ENCODE measurements around the gene RPL37.
A peak's percentile ranks its signal among the peaks of the same experiment; 100 is the strongest.
"Not testable (repeated sequence)": the region's sequence is repeated elsewhere in the genome, so short reads cannot be mapped to it uniquely, and the experiment has no call there.

Gene RPL37

DNA sequence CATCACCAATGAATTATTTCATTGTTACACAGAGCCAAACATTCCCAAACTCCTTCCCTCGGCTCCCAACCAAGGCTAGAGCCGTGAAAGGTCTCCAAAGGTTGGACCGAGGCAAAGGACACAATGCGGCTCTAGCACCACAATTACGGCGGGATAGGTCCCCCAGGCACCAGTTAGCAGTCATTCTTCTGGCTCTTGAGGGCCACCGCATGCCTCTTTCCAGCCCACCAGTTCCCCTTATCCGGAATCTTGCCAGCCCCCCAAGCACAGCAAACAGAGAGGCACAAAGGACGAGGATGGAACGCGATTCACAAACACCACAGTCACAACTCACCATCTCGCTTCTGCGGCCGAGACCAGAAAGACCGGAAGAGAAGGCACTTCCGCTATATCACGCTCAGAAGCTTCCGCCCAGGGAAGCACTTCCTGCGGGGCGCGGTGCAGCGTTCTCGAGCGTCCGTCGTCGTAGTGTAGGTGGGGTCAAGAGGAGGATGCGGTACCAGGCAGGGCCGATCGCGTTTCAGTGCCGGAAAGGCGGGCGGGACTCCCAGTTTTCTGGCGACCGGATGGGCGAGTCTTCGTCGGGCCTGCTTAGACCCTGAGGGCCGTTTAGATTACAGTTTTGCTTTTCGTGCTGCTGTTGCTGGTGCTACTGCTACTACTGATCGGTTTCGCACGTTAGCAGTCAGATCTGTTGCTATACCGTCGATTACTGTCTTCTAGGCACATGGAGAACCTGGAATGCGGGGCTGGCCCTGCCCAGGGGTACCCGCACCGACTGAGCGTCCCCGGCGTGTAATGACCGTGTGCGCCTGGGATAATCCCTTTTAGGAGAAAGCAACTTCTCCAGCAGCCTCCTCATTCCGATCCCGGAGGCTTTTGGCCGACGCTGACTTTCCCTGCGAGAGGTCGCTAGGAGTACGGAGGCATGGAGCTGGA, at the start of gene RPL37:
Gene RPL37 (minus strand): TSS at position 374 of the 939 bp plus-strand sequence. CDS start 37 bp downstream, at position 337.
- H3K4me3 Mint-ChIP-seq, result peak within 1 kb of the TSS; percentile 97 to 98
- ATAC-seq (replicated peaks) (peak; percentile 96 to 98), DNase-seq (peak; percentile 94)
- H3K27ac Mint-ChIP-seq, result peak within 1 kb of the TSS; percentile 100
- peaks cover 10 to 39% of the 10 kb centered on the region in 2 donors for H3K4me1 Mint-ChIP-seq
- no peaks in the 10 kb centered on the region for H3K27me3 Mint-ChIP-seq
- peaks cover 37 to 49% of the 10 kb centered on the region in 2 donors for H3K36me3 Mint-ChIP-seq
- H3K9me3 Mint-ChIP-seq, result peaks cover 0 to 2% of the 10 kb centered on the region in 2 donors

DNA sequence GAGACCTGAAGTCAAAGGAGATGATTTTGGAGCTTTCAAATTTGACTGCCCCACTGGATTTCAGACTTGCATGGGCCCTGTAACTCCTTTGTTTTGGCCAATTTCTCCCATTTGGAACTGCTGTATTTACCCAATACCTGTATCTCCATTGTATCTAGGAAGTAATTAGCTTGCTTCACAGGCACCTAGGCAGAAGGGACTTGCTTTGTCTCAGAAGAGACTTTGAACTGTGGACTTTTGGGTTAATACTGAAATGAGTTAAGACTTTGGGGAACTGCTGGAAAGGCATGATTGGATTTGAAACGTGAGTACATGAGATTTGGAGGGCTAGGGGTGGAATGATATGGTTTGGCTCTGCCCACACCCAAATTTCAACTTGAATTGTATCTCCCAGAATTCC, 48.0 kb upstream of the RPL37 start:
- not testable (repeated sequence) for H3K9me3 Mint-ChIP-seq, H3K4me1 Mint-ChIP-seq
- H3K27me3 Mint-ChIP-seq, result peaks cover 6 to 24% of the 10 kb centered on the region in 2 donors

DNA sequence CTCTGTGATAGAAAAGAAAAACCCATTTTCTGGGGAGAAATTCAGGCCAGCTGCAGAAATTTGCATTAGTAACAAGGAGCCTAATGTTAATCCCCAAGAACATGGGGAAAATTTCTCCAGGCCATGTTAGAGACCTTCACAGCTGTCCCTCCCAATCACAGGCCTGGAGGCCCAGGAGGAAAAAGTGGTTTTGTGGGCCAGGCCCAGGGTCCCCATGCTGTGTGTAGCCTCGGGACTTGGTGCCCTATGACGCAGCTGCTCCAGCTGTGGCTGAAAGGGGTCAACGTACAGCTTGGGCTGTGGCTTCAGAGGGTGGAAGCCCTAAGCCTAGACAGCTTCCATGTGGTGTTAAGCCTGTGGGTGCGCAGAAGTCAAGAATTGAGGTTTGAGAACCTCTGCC, 47.3 kb upstream of the RPL37 start:
- Mint-ChIP-seq H3K36me3 (peaks cover 5 to 10% of the 10 kb centered on the region in 2 donors), H3K4me1 (no peaks in the 10 kb centered on the region), H3K27ac (no peak overlapping the region), H3K4me3 (no peak overlapping the region), H3K9me3 (peaks cover 6 to 11% of the 10 kb centered on the region in 2 donors), H3K27me3 (peaks cover 6 to 22% of the 10 kb centered on the region in 2 donors)
- ATAC-seq (replicated peaks), result no peak
- DNase-seq, result no peak

More for the DNA sequence above, 48.0 kb upstream of the RPL37 start:
- H3K4me3 Mint-ChIP-seq; DNase-seq; H3K36me3 Mint-ChIP-seq; H3K27ac Mint-ChIP-seq; ATAC-seq (replicated peaks): not testable (repeated sequence)

DNA sequence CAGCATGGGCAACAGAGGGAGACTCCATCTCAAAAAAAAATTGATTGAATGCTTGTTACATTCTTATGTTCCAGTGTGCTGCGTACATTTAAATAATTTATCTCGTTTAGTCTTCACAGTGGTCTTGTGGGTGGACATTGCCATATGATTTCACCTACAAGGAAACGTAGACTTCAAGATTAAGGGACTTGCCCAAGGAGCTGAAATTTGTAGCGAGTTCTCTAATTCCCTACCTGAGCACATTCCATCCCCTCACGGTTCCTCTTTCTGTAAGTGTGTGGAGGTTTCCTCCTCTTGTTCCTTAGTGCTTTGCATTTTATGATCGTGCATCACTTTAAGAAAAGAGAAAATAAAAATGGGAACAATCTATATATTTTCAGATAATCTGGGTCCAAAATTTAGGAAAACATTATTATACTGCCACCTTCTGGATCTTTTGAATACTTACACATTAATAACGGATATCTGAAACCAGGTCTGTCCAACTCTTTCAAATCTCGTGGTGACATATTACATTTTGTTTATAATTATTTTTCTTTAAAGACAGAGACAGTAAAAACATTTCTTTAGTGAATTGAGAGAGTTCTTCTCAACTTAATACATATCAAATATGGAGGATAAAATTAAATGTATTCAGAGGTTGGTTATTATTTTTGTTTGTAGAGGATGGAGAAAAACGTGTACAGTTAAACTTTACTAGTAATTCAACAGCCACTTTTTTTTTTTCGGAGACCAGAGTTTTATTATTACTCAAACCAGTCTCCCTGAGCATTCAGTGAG, 44.3 kb upstream of the RPL37 start:
- ATAC-seq (replicated peaks), result peak; percentile 31 to 38
- no peak overlapping the region for H3K27ac Mint-ChIP-seq
- H3K36me3 Mint-ChIP-seq, result peaks cover 9 to 14% of the 10 kb centered on the region in 2 donors
- peaks cover 0 to 1% of the 10 kb centered on the region in 2 donors for H3K4me1 Mint-ChIP-seq
- no peak overlapping the region for H3K4me3 Mint-ChIP-seq
- DNase-seq, result no peak
- H3K27me3 Mint-ChIP-seq, result peaks cover 10 to 20% of the 10 kb centered on the region in 2 donors
- peaks cover 9 to 16% of the 10 kb centered on the region in 2 donors for H3K9me3 Mint-ChIP-seq

DNA sequence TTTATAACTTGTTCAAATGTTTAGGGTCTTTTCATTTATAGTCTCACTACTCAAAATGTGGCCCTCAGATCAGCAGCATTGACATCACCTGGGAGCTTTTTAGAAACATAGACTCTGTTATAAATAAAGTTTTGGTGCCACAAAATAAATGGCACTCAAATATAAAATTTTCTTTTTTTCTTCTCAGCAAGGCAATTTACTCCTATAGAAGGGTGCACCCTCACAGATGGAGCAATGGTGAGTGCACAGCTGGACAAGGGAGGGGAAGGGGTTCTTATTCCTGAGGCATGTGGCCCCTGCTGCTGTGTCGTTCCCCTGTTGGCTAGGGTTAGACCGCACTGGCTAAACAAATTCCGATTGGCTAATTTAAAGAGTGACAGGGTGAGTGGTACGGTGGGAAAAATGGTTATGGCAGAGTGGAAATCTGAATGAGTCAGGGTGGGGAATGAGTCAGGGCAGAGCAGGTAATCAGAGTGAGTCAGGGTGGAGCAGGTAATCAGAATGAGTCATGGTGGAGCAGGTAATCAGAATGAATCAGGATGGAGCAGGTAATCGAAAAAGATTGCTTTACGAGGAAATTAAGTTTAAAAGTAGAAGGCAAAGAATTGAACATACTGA, 42.5 kb upstream of the RPL37 start:
- DNase-seq (no peak), ATAC-seq (replicated peaks) (no peak)
- no peak overlapping the region for H3K27ac Mint-ChIP-seq
- peaks cover 10 to 15% of the 10 kb centered on the region in 2 donors for H3K27me3 Mint-ChIP-seq
- H3K36me3 Mint-ChIP-seq, result peaks cover 9 to 14% of the 10 kb centered on the region in 2 donors
- H3K4me3 Mint-ChIP-seq, result no peak overlapping the region
- H3K4me1 Mint-ChIP-seq, result peaks cover 3 to 16% of the 10 kb centered on the region in 2 donors
- peaks cover 9 to 16% of the 10 kb centered on the region in 2 donors for H3K9me3 Mint-ChIP-seq

DNA sequence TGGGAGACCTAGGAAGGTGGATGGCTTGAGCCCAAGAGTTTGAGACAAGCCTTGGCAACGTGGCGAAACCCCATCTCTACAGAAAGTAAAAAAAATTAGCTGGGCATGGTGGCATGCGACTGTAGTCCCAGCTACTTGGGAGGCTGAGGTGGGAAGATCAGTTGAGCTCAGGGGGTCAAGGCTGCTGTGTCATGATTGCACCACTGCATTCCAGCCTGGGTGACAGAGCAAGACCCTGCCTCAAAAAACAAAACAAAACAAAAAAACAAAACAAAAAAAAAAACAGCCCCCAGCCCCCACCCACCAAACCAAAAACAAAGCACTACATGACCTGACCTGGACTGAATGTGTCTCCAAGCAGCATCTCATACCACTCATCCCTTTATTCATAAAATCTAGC, 40.9 kb upstream of the RPL37 start:
- Mint-ChIP-seq H3K9me3 (peaks cover 7 to 9% of the 10 kb centered on the region in 2 donors), H3K4me3 (no peak overlapping the region), H3K4me1 (peaks cover 5 to 21% of the 10 kb centered on the region in 2 donors), H3K27me3 (peaks cover 5 to 7% of the 10 kb centered on the region in 2 donors), H3K27ac (no peak overlapping the region), H3K36me3 (peaks cover 3 to 9% of the 10 kb centered on the region in 2 donors)
- ATAC-seq (replicated peaks) (no peak), DNase-seq (no peak)

DNA sequence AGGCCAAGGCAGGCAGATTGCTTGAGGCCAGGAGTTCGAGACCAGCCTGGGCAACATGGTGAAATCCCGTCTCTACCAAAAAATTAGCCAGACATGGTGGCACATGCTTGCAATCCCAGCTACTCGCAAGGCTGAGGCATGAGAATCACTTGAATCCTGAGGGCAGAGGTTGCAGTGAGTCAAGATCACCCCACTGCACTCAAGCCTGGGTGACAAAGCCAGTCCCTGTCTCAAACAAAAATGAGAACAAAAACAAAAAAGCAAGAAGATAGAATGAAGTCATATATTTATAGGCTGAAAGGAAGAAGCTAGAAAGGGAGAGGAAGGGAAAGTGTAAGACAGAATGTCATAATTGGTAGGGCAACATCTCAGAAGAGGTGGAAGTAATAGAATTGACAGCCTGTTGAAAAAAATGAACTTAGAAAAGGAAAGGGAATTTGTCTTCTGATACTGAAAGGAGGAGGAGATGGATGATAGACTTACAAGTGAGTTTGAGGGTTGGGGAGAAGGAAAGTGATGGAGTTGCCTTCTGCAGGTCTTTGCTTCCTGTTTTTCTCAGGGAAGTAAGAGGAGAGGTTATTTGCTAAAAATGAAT, 38.4 kb upstream of the RPL37 start:
- ATAC-seq (replicated peaks), result no peak
- H3K4me3 Mint-ChIP-seq, result no peak overlapping the region
- peaks cover 5 to 7% of the 10 kb centered on the region in 2 donors for H3K27me3 Mint-ChIP-seq
- no peak for DNase-seq
- H3K9me3 Mint-ChIP-seq, result peaks cover 7 to 9% of the 10 kb centered on the region in 2 donors
- peaks cover 5 to 21% of the 10 kb centered on the region in 2 donors for H3K4me1 Mint-ChIP-seq
- H3K27ac Mint-ChIP-seq, result no peak overlapping the region
- peaks cover 3 to 9% of the 10 kb centered on the region in 2 donors for H3K36me3 Mint-ChIP-seq

DNA sequence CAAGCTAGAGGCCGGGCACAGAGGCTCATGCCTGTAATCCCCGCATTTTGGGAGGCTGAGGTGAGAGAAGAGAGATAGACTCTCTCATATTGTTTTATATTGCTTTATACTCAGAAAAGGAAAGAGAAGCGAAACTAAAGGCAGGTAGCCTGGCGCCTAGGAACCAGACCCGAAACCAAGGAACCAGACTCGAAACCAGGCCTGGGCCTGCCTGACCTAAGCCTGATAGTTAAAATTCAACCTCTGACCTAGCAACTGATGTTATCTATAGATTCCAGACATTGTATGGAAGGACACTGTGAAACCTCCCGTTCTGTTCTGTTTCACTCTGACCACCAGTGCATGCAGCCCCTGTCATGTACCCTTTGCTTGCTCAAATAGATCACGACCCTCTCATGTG, 37.2 kb upstream of the RPL37 start:
- not testable (repeated sequence) for H3K36me3 Mint-ChIP-seq, H3K4me3 Mint-ChIP-seq, H3K9me3 Mint-ChIP-seq, H3K27ac Mint-ChIP-seq, DNase-seq
- peaks cover 5 to 21% of the 10 kb centered on the region in 2 donors for H3K4me1 Mint-ChIP-seq
- H3K27me3 Mint-ChIP-seq, result peaks cover 6 to 14% of the 10 kb centered on the region in 2 donors
- peak in 1 of 2 donors; percentile 33 for ATAC-seq (replicated peaks)

DNA sequence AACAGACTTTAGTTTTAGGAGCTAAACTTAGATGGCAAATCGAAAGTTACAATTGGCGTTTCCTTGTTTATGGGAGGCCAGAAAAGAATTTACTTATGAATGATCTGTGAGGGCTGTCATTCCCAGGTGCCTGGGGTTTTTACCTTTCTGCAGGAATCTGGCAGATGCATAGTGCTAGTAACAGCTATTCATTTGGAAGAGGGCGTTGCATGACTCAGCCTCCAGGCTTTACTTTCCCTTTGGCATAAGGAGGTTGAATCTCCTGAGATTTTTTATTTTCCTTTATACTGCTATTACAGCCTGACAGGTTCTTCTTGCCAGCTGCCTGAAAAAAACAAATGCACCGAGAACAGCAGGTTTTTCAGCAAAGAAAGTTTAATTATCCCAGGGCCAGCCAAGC, 36.2 kb upstream of the RPL37 start:
- Mint-ChIP-seq H3K9me3 (peaks cover 0 to 2% of the 10 kb centered on the region in 2 donors), H3K4me3 (no peak overlapping the region), H3K27me3 (peaks cover 7 to 17% of the 10 kb centered on the region in 2 donors), H3K27ac (no peak overlapping the region), H3K36me3 (no peaks in the 10 kb centered on the region), H3K4me1 (peaks cover 5 to 21% of the 10 kb centered on the region in 2 donors)
- ATAC-seq (replicated peaks) (no peak), DNase-seq (no peak)

DNA sequence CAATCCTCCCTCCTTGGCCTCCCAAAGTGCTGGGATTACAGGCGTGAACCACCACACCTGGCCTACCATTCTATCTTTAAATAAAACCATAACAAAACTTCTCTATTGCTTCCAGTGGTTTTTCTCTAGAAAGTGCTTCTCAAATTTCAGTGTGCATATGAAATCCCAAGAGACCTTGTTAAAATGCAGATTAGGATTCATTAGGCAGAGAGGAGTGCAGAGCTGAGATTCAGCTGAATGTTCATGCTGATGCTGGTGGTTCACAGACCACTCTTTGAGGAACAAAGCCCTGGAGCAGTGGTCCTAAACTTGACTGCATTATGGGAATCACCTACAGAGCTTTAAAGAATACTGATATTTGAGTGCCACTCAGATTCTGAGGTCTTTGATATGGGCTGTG, 34.4 kb upstream of the RPL37 start:
- DNase-seq (no peak), ATAC-seq (replicated peaks) (peak; percentile 31 to 45)
- Mint-ChIP-seq H3K9me3 (peaks cover 5 to 9% of the 10 kb centered on the region in 2 donors), H3K4me1 (peaks cover 5 to 20% of the 10 kb centered on the region in 2 donors), H3K4me3 (no peak overlapping the region), H3K27me3 (peaks cover 7 to 16% of the 10 kb centered on the region in 2 donors), H3K27ac (no peak overlapping the region), H3K36me3 (peaks cover 0 to 7% of the 10 kb centered on the region in 2 donors)

DNA sequence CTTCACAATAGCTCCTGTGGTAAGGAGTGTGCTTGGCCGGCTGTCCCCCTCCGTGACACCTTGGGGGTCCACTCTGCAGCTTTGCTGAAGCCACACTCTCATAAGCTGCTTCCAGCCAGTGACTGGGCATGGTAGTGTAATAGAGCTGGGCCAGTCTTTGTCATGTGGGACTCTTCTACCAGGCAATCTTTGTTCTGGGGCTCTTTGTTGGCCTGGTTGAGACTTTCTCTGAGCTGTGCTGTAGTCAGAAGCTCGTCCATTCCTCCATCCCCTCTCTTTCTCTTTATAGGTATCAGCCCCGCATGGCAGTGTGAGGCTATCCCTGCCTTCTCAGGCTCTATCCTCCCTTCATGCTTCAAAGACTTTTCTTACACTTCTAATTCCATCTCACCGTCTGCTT, 31.8 kb upstream of the RPL37 start:
- ATAC-seq (replicated peaks) (no peak), DNase-seq (no peak)
- Mint-ChIP-seq H3K27me3 (peaks cover 7 to 11% of the 10 kb centered on the region in 2 donors), H3K4me1 (no peaks in the 10 kb centered on the region), H3K36me3 (peaks cover 0 to 7% of the 10 kb centered on the region in 2 donors), H3K9me3 (peaks cover 5 to 9% of the 10 kb centered on the region in 2 donors), H3K4me3 (no peak overlapping the region), H3K27ac (no peak overlapping the region)

DNA sequence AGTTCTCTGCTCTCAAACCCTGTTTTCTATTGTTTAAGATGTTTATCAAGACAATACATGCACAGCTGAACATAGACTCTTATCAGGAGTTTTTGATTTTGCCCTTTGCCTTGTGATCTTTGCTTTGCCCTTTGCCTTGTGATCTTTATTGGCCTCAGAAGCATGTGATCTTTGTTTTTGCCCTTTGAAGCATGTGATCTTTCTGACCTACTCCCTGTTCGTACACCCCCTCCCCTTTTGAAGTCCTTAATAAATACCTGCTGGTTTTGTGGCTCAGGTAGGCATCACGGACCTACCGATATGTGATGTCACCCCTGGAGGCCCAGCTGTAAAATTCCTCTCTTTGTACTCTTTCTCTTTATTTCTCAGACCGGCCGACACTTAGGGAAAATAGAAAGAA, 30.0 kb upstream of the RPL37 start:
- not testable (repeated sequence) for DNase-seq; H3K4me3 Mint-ChIP-seq; H3K36me3 Mint-ChIP-seq; ATAC-seq (replicated peaks); H3K27ac Mint-ChIP-seq; H3K4me1 Mint-ChIP-seq
- Mint-ChIP-seq H3K27me3 (peaks cover 7 to 11% of the 10 kb centered on the region in 2 donors), H3K9me3 (peaks cover 5 to 11% of the 10 kb centered on the region in 2 donors)

DNA sequence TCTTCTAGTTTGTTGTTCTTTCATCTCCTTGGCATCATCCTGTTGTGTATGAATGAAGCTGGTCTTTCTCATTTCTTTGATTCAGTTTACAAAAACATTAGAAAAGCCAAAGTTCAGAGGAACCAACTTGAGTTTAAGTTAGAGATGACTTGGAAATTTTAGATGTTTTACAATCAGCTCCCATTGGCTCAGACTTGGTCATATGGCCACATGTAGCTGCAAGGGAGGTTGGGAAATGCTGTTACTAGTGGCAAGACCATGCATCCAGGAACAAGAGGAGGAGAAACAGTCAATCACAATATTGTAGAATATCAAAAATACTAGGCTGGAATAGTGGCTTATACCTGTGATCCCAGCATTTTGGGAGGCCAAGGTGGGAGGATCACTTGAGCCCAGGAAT, 25.7 kb upstream of the RPL37 start:
- ATAC-seq (replicated peaks) (no peak), DNase-seq (no peak)
- H3K9me3 Mint-ChIP-seq, result peaks cover 5 to 9% of the 10 kb centered on the region in 2 donors
- H3K27me3 Mint-ChIP-seq, result no peaks in the 10 kb centered on the region
- no peak overlapping the region for H3K4me3 Mint-ChIP-seq
- peaks cover 0 to 7% of the 10 kb centered on the region in 2 donors for H3K36me3 Mint-ChIP-seq
- H3K27ac Mint-ChIP-seq, result no peak overlapping the region
- H3K4me1 Mint-ChIP-seq, result no peaks in the 10 kb centered on the region
